IPS-15b (cell line): Measurements from ENCODE around the gene SNAPC2.
"Not testable (repeated sequence)": the region's sequence is repeated elsewhere in the genome, so short reads cannot be mapped to it uniquely, and the experiment has no call there.

Experiments
- H3K27me3 ChIP-seq: one replicate; pipeline ENCODE4 v1.6.1; 2013; ENCODE audit warnings: low read length; ENCODE audit not compliant: control insufficient read depth, insufficient read depth
- H3K36me3 ChIP-seq: one replicate; pipeline ENCODE4 v1.6.1; 2013; ENCODE audit warnings: low read length; ENCODE audit not compliant: control insufficient read depth, insufficient read depth
- H3K4me1 ChIP-seq: one replicate; pipeline ENCODE4 v1.6.1; 2013; ENCODE audit warnings: mild to moderate bottlenecking, low read length; ENCODE audit not compliant: control insufficient read depth, insufficient read depth
- H3K4me3 ChIP-seq: one replicate; pipeline ENCODE4 v1.5.1; 2013; ENCODE audit warnings: low read depth, low read length
- H3K9ac ChIP-seq: one replicate; pipeline ENCODE4 v1.6.1; 2013; ENCODE audit warnings: low read depth, mild to moderate bottlenecking, low read length
- H3K9me3 ChIP-seq: one replicate; pipeline ENCODE4 v1.6.1; 2013; ENCODE audit warnings: mild to moderate bottlenecking, low read length; ENCODE audit not compliant: control insufficient read depth, insufficient read depth

SNAPC2 gene

DNA sequence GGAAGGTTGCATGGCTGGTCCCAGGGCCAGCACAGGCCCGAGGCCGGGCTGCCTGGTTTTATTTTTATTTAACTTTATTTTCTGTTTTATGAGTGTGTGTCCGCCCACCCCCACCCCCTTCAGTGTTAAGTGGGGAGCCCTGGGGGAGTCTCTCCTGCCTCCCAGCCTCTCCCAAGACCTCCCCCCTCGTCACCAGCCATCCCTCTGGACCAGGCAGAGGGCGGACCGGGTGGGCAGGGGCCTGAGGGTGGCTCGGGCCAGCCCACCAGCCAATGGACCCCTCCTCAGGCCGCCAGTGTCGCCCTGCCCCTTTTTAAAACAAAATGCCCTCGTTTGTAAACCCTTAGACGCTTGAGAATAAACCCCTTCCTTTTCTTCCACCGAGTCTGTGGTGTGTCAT is 6.0 kb upstream of the SNAPC2 start:
- peaks cover 30% of the 10 kb centered on the region for H3K27me3 ChIP-seq
- no peaks in the 10 kb centered on the region for H3K4me1 ChIP-seq
- no peaks in the 10 kb centered on the region for H3K9me3 ChIP-seq
- H3K9ac ChIP-seq: no peak overlapping the region
- no peak overlapping the region for H3K4me3 ChIP-seq
- peaks cover 19% of the 10 kb centered on the region for H3K36me3 ChIP-seq

DNA sequence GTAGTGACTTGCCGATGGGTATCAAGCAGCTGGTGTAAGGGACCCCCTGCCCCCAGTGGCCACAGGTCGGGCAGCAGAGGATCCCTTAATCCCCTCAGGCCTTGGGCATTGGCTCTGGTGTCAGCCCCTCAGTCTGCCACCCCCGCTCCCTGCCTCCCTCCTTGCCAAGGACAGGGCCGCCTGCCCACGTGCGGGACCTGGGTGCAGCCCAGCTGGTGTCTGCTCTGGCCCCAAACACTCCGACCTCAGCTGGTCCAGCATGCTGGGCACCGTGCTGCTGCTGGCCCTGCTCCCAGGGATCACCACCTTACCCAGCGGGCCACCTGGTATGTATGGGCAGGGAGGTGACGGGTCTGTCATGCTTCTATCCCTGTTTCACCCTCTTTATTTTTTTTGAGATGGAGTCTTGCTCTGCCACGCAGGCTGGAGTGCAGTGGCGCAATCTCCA is 5.5 kb upstream of the SNAPC2 start, which contains the start of gene TGFBR3L:
TGFBR3L (plus strand) TSS at position 233 of the 448 bp plus-strand sequence.
- Histone ChIP-seq H3K36me3 (peaks cover 19% of the 10 kb centered on the region), H3K9me3 (no peaks in the 10 kb centered on the region), H3K27me3 (peaks cover 30% of the 10 kb centered on the region), H3K4me1 (peaks cover under 1% of the 10 kb centered on the region), H3K9ac (no peak within 1 kb of the TSS), H3K4me3 (peak within 1 kb of the TSS; percentile 30)

DNA sequence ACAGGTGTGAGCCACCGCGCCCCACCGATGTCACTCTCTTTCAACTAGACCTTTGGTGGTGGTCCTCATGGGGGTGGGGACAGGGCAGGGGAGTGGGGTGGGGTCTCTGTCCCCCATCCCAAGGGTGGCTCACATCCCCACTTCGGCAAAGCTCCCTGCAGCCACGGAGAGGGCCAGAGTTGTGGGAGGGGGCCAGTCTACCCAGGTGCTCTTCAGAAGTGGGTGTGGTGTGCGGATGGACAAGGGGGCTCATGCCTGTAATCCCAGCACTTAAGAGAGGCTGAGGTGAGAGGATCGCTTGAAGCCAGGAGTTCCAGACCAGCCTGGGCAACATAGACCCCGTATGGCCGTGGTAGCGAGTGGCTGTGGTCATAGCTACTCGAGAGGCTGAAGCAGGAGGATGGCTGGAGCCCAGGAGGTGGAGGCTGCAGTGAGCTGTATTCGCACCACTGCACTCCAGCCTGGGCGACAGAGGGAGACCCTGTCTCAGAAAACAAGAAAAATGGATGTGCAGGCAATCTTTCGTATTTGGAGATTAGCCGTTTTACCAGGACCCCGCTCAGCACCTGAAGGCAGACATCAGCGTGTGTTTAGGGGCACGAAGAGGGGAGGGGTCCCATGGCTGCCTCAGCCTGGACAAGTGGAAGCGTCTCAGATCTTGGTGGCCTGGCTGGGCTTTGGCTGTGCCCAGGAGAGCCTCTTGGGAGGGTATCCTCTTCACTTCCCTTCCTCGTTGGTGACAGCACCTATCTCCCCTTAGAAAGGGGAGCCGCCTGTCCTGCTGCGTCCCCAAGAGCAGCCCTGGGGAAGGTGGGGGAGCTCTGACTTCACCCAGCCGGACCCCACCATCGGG is 4.7 kb upstream of the SNAPC2 start:
- peaks cover 15% of the 10 kb centered on the region for H3K36me3 ChIP-seq
- no peaks in the 10 kb centered on the region for H3K9me3 ChIP-seq
- peaks cover 2% of the 10 kb centered on the region for H3K4me1 ChIP-seq
- peak overlapping the region; percentile 30 for H3K4me3 ChIP-seq
- H3K9ac ChIP-seq: no peak overlapping the region
- H3K27me3 ChIP-seq: peaks cover 30% of the 10 kb centered on the region

DNA sequence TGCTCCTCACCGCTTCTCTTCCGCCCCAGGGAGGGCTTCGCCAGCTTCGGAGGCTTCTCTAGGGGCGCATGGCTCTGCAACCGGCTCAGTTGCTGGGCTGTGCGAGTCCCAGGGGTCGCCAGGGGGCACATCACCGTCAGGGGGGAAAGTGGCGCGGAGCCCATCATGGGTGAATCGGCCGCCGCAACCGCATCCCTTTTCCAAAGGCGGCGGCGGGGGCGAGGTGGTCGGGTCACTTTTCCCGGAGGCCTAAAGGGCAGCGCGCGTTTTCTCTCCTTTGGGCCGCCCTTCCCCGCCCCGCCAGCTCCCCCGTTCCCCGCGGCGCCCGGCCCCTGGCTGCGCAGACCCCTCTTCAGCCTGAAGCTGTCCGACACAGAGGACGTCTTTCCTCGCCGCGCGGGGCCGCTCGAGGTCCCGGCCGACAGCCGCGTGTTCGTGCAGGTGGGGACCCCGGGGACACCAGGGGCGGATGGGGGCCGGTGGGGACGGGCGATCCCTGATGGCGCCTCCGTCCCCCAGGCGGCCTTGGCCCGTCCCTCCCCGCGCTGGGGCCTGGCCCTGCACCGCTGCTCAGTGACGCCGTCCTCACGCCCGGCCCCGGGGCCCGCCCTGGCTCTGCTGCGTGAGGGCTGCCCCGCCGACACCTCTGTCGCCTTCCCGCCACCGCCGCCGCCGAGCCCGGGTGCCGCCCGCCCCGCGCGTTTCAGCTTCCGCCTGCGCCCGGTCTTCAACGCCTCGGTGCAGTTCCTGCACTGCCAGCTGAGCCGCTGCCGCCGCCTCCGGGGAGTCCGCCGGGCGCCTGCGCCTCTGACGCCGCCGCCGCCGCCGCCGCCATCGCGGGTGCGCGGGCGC is 3.8 kb upstream of the SNAPC2 start:
- H3K4me1 ChIP-seq: peaks cover 2% of the 10 kb centered on the region
- H3K9ac ChIP-seq: no peak overlapping the region
- H3K9me3 ChIP-seq: no peaks in the 10 kb centered on the region
- peaks cover 9% of the 10 kb centered on the region for H3K36me3 ChIP-seq
- H3K27me3 ChIP-seq: peaks cover 30% of the 10 kb centered on the region
- H3K4me3 ChIP-seq: peak overlapping the region; percentile 67

DNA sequence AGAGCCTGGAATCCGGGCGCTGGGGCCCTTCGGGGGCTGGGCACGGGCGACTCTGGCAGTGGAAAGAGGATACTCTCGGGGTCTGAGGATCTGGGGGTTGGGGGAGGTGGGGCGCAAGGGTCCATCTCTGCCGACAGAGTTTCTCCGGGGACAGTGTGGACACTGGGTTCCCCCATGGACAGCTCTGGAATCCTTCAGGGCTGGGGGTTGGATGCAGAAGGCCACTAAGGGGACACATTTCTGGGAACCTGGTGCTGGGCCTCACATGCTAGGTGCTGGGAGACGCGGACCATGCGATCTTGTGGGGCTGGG is 3.2 kb upstream of the SNAPC2 start:
- H3K9ac ChIP-seq: no peak overlapping the region
- peaks cover 30% of the 10 kb centered on the region for H3K27me3 ChIP-seq
- no peaks in the 10 kb centered on the region for H3K9me3 ChIP-seq
- peak overlapping the region; percentile 67 for H3K4me3 ChIP-seq
- peaks cover 4% of the 10 kb centered on the region for H3K4me1 ChIP-seq
- peaks cover 4% of the 10 kb centered on the region for H3K36me3 ChIP-seq

DNA sequence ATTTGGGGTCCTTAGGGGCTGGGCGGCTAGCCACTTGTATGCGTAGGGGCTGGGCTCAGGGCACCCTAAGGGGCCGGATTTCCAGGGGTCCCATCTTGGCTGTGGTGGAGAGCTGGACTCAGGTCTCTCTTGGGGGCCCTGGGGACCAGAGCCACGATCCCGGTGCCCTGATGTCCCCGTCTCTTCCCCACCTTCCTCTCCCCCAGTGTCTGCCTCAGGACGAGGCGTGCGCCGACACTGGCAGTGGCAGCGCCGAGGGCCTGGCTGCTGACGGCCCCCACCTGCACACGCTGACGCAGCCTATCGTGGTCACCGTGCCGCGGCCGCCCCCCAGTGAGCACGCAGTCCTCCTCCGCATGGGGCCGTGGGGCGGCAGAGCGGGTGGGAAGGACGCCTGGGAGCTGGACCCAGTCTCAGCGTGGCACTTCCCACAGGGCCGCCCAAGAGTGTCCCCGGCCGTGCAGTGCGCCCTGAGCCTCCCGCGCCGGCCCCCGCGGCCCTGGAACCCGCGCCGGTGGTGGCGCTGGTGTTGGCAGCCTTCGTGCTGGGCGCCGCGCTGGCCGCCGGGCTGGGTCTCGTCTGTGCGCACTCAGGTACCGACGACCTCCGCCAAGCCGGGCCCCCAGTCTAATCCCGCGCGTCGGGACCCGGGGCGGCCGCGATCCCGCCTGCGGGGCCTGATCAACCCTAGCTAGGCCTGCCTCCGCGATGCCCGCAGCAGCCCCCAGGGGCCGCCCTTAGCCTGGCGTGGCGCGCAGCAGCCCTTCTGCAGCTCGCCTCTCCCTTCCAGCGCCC is 2.7 kb upstream of the SNAPC2 start:
- Histone ChIP-seq H3K4me1 (peaks cover 4% of the 10 kb centered on the region), H3K27me3 (peaks cover 30% of the 10 kb centered on the region), H3K9me3 (no peaks in the 10 kb centered on the region), H3K36me3 (no peaks in the 10 kb centered on the region), H3K4me3 (peak overlapping the region; percentile 67), H3K9ac (peak overlapping the region; percentile 54)

DNA sequence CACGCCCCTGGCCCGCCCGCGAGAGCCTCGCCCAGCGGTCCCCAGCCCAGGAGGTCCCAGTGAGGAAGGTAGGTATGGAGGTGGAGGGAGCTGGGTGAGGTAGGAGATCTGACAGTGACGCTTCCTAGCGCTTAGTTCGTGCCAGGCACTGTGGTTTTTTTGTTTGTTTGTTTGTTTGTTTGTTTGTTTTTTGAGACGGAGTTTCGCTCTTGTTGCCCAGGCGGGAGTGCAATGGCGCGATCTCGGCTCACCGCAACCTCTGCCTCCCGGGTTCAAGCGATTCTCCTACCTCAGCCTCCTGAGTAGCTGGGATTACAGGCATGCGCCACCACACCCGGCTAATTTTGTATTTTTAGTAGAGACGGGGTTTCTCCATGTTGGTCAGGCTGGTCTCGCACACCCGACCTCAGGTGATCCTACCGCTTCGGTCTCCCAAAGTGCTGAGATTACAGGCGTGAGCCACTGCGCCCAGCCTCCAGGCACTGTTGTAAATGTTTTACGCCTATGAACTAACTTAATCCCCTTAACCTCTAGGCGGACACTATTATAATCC is 2.0 kb upstream of the SNAPC2 start:
- Histone ChIP-seq H3K4me3 (peak overlapping the region; percentile 67), H3K27me3 (peaks cover 30% of the 10 kb centered on the region), H3K9ac (peak overlapping the region; percentile 54)
- H3K9me3 ChIP-seq, H3K4me1 ChIP-seq, H3K36me3 ChIP-seq: not testable (repeated sequence)

DNA sequence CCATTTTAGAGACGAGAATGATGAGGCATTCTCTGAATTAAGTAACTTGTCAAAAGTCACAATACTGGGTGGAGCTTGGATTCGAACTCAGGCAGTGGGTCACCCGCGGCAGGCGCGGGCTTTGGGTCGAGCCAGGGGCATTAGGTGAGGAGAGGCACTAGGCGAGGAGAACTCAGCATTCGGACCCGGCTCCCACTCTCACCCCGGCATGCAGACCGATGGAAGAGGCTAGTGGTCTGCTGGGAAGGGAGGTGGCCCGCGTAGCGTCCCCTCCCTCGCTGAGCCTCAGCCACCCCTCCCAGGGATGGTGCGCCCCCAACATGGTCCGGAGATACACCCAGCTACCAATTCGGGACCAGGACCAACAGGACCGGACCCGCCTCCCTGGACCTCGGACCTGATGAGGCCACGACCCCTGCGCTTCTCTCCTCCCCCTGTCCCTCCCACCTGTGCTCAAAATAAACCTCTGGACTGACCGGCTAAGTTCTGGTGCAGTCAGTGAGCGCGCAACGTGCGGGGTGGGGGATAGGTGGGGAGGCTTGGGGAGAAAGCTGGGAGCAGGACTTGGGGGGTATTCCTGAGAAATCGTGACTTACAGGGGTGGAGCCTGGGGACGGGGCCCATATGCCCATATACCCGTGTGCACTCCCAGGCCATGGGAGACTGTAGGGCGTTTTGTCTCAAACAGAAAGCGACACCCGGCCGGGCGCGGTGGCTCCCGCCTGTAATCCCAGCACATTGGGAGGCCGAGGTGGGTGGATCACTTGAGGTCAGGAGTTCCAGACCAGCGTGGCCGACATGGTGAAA is 1.3 kb upstream of the SNAPC2 start:
- Histone ChIP-seq H3K9ac (no peak overlapping the region), H3K36me3 (peaks cover 2% of the 10 kb centered on the region), H3K9me3 (no peaks in the 10 kb centered on the region), H3K27me3 (peaks cover 30% of the 10 kb centered on the region), H3K4me3 (no peak overlapping the region), H3K4me1 (peaks cover 4% of the 10 kb centered on the region)

DNA sequence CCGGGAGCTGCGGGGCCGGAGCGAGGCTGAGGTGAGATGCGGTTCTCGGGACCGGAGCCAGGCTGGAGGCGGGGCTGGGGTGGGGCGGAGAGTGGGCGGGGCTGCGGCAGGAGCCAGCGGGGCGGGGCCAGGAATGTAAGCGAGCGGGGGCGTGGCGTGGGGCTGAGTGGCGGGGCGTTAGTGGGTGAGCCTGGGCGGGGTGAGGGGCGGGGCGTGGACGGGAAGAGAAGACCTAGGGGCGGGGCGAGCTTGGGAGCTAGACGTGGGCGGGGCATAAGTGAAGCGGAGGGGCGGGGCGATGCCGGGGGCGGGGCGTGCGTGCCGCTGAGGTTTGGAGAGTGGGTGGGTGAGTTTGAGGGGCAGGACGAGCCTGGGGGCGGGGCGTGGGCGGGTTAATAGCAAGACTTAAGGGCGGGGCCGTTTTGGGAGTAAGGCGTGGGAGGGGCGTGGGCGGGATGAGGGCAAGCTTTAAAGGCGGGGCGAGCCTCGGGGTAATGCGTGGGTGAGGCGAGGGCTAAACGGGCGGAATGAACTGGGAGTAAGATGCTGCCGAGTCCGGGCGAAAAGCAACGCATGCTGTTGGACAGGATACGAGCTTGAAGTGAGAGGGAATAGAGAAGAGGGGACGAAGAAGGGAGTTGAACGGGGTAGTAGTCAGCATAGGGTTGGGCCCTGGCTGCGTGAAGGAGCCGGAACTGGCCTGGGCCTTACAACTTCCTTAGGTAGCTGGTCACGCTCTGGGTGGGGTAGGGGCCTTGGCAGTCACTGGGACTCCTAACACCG is 572 bp downstream of the SNAPC2 start:
- Histone ChIP-seq H3K4me3 (peak overlapping the region; percentile 52), H3K36me3 (peaks cover 2% of the 10 kb centered on the region), H3K4me1 (peaks cover 4% of the 10 kb centered on the region), H3K27me3 (peaks cover 21% of the 10 kb centered on the region), H3K9me3 (no peaks in the 10 kb centered on the region), H3K9ac (no peak overlapping the region)

DNA sequence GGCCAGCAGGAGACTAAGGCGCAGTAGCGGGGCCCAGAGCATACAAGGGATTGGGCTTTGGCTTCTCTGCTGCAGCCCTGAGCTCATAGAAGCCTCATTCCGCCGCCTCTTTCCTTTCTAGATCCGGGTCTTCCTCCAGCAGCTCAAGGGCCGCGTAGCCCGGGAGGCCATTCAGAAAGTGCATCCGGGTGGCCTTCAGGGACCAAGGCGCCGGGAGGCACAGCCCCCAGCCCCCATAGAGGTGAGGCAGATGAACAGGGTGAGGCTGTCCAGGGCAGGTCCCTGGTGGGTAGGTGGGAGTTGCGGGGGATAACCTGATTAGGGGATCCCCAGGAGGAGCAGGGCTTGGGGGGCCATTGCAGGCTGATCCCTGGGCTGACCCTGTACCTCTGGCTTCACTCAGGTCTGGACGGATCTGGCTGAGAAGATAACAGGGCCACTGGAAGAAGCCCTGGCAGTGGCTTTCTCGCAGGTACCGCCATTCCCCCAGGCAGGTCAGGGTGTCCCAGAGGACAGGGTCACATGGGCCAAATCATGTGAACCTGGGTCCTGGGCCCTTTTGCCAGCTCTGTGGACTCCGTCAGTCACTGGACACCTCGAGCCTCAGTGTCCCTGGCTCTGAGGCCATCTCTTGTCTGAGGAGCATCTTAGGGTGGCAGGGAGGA is 1.3 kb downstream of the SNAPC2 start:
- H3K9me3 ChIP-seq: no peaks in the 10 kb centered on the region
- peaks cover 4% of the 10 kb centered on the region for H3K4me1 ChIP-seq
- no peak overlapping the region for H3K9ac ChIP-seq
- H3K4me3 ChIP-seq: peak overlapping the region; percentile 52
- H3K36me3 ChIP-seq: peaks cover 2% of the 10 kb centered on the region
- peaks cover 18% of the 10 kb centered on the region for H3K27me3 ChIP-seq
